Head of caudate nucleus (tissue), 42 donors: ENCODE measurements around the gene SNTB2.

Source experiments
- DNase-seq, 42 donors: peaks; one replicate each; pipeline versions ENCODE4 v3.0.0 to v3.0.0-alpha.2; 2020 to 2021; ENCODE audit warnings: mixed read lengths in 7 of 42
- intact Hi-C: fragments of 100-400 bp; cut with DNase I; formaldehyde crosslinking; loops from one replicate; pipeline ENCODE4 v1.15.0; 2022

The SNTB2 gene

DNA sequence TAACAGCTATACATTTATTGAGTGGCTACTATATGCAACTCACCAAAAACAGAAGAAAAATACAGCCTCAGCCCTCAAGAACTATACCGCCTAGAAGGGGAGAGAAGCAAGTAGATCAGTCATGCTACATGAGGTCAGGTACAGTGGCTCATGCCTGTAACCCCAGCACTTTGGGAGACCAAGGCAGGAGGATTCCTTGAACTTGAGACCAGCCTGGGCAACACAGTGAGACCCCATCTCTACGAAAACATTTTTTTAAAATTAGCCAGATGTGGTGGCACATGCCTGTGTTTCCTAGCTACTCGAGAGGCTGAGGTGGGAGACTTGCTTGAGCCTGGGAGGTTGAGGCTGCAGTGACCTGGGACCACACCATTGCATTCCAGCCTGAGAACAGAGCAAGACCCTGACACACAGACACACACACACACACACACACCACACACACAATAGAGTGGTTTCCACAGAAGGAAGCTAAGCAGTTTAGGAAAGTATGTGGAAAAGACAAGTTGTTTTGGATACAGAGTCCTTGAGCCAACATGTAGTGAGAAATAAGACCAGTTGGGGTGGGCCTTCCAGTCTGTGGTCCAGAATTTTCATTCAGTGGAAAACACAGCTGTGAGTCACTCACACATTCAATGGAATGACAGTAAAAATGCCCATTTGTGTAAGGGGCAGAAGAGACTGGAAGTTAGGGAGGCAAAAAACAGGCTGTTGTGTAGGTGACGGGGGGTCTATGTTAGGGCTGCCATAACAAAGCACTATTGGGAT, 10.7 kb upstream of the SNTB2 start:
- no peak for DNase-seq

DNA sequence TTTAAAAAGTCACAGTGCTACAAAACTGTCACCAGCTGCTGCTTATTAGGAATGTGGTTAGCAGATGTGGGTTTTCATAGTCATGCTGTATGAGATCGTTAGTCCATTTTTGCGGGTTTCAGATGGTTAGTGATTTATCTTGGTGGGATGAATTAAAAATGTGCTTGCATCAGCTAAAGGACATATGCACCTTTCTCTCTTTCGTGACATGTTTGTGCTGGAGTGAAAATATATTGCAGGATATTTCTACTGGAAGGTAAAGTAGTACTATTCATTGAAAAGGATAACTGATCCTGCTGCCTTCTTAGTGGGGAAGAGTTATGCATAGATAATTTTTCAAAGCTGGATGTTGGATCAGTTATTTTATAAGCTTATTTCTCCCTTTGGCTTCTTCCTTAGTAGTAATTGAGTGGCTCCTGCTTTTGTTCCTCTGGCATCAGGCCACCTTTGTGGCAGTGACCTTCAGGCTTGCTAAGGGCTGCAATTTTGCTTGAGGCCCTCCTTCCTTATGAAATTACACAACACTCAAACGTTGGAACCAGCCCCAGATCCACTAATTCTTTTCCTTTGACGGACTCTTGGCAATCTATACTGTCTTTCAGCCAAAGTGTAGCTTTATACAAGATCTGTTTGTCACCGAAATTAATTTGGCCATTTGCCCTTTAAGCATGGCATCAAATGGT, 7.5 kb upstream of the SNTB2 start:
- intact Hi-C loops: no loop called here
- DNase-seq: peak in 8 of 42 donors; percentile 5 to 63 (median 26)

More for the DNA sequence above, 10.7 kb upstream of the SNTB2 start:
- intact Hi-C loops: no loop called here

DNA sequence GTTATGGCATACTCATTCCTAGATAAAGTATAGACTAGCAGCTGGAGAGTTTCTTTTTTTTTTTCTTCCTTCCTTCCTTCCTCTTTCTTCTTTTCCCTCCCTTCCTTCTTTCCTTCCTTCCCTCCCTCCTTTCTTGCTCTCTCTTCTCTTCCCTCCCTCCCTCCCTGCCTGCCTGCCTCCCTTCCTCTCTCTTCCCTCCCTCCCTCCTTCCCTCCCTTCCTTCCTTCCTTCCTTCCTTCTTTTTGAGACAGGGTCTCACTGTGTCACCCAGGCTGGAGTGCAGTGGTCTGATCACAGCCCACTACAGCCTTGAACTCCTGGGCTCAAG, 7.0 kb upstream of the SNTB2 start:
- intact Hi-C loops: no loop called here
- DNase-seq: no peak

DNA sequence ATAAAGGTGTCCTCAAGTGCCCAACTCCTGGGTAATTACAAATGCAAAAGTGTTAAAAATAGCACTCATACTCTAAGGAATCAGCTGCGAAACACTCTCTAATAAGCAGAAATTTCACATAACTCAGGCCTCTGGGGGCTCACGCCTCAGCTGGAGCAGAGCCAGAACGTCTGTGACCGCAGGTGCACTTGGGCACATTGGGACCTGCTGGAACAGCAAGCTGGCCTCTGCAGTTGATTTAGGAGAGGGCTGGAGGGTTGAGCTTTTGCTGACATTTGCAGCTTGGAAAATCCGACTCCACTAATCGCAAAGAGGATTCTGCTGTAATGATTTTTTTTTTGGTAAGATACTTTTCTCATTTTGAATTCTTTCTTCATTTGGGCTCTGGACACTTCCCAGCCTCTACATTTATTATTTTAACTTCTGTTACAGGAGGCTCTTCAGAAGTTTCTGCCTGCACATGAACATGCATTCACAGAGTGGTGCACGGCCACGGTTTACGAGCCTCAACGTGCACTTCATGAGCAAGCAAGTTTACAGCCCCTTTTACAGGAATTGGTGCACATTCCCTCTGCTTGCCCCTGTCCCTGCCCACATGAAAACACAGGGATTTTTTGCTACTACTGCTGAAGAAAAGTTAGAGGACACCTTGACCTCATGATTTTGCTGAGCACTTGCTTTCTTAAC, 4.1 kb upstream of the SNTB2 start:
- DNase-seq: peak in 1 of 42 donors; percentile 16
- intact Hi-C loops: no loop called here

DNA sequence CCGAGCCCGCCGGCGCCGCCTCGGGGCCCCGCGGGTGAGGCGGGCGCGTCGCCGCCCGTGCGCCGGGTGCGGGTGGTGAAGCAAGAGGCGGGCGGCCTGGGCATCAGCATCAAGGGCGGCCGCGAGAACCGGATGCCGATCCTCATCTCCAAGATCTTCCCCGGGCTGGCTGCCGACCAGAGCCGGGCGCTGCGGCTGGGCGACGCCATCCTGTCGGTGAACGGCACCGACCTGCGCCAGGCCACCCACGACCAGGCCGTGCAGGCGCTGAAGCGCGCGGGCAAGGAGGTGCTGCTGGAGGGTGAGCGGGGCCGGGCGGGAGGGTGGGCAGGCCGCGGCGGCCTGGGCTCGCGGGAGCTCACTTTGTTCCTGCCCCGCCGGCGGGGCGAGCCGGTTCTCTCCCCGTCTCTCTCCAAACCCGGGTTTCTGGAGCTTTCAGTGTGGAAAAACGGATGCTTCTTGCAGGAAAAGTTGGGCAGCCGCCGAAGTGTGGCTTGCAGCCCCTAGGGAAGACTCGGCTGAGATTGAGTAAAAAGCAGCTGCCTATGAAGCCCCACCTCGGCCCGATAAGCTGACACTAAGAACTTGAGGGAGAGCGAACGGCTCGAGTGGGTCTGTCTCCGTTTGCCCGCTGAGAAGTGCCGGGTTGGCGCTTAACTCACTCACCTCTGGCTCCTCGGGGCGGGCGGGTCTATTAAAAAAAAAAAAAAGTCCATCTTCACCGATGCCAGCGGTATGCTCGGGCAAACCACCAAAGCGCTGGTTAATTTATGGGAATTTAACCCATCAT, 677 bp downstream of the SNTB2 start:
- intact Hi-C loops: no loop called here
- peak in 41 of 42 donors; percentile 18 to 80 (median 54) for DNase-seq

DNA sequence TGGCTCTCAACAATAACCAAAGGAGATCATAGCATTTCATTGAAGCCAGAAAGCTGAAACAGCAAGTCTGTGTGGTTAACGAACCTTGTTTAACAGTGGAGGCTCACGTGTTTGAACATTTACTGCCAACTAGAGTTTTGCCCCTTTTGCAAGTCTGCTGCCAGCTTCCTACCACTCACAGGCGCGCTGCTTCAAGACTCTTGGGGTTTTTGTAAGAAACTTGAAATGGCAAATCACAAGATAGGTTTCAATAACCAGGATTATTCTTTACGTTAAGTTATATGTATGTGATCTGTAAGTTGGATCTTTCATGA, 1.2 kb downstream of the SNTB2 start:
- peak in 27 of 42 donors; percentile 9 to 73 (median 42) for DNase-seq
- intact Hi-C loops: no loop called here

DNA sequence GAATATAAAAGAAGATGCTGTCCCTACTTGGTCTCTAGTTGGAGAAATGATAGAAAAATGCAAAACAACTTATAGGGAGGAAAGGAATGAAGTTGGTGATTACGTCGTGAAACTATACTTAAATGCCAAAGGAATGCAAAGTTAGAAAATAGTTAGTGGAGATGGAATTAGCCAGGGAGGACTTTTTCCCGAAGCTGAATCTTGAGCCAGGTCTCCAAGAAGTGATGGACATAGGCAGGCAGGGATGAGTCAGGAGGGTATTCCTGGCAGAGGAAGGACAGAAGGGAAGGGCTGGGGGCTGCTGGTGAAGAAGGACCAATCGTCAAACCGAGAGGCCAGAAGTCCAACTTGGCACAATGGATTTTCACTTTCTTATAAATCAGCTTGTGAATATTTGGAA, 1.8 kb downstream of the SNTB2 start:
- intact Hi-C loops: no loop called here

DNA sequence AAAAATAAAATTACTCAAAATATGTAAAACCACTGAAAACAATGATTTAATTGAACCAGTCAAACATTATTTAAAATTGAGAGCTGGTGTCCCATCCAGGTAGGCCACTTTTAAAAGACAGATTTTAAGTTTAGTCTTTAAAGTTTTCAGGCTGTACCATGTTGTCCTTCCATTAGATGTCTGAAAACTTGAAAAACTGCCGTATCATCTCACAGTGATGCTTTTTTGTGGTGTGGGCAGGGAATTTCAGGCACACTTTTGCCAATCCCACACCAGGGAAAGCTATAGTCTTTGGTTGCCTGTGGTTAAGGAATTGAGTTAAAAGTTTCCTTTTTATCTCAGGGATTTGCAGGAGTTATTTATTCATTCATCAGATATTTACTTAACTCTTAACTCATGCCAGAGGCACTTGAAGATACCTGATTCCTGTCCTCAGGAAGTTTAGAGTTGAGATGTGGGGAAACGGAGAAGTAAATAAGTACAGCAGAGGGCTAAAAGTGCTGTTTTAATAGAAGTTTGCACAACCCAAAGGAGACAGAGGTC, 3.2 kb downstream of the SNTB2 start:
- no peak for DNase-seq
- intact Hi-C loops: no loop called here

More for the DNA sequence above, 1.8 kb downstream of the SNTB2 start:
- no peak for DNase-seq

DNA sequence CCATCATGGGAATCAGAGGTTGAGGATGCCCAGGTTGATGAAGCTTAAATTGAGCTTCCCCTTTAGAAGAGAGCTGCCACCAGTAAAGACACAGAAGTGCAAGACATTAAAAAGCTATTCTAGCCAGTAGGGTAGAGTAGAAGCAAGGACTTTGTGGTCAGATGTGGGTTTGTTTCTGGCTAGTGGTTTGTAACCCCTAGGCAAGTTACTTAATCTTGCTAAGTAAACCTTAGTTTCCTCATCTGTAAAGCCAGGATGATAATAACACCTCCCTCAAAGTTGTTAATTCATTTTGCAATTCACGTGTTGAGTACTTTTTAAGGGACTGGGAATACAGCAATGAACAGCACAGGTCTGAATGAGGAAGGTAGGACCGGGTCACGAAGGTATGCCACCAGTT, 3.6 kb downstream of the SNTB2 start:
- intact Hi-C loops: no loop called here
- DNase-seq: no peak

DNA sequence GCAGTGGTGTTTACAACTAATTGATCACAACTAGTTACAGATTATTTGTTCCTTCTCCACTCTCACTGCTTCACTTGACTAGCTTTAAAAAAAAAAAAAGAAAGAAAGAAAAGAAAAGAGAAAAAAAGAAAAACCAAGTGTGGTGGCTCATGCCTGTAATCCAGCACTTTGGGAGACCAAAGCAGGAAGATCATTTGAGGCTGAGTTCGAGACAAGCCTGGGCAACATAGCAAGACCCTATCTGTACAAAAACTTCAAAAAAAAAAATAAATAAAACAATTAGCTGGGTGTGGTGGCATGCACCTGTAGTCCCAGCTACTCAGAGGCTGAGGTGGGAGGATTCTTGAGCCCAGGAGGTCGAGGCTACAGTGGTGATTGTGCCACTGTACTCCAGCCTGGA, 4.2 kb downstream of the SNTB2 start:
- DNase-seq: no peak
- intact Hi-C loops: no loop called here

DNA sequence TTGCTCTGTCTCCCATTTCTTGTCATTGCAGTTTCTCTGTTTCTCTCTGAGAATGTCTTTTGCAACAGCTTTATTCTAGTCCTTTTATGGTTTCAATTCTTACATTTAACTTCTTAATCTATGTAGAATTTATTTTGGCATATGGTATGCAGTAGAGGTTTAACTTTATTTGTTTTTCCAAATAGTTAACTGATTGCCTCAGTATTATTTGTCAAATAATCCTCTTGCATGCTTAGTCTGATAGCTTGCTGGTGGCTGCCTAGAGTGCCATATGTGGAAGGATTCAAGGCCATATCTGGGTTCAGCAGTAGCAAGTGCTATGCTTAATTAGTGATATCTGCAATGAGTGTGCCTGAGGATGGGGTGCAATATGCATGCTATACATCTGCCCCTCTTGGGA, 6.9 kb downstream of the SNTB2 start:
- intact Hi-C loops: no loop called here
- no peak for DNase-seq

DNA sequence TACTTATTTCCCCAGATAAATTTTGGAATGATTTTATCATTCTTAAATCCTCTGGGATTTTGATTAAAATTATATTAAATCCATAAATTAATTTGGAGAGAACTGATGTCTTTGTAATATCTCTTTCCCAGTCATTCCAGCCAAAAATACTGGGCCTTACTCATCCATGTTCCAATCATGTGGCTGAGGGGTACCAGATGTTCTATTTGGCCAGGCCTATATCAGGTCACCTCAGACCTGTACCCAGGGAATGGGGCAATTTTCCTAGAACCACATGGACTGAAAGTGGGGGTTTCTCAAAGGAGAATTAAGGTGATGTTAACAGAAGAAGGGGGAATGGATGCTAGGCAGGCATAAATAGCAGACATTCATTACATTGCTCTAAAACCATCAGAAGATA, 7.5 kb downstream of the SNTB2 start:
- intact Hi-C loops: no loop called here

DNA sequence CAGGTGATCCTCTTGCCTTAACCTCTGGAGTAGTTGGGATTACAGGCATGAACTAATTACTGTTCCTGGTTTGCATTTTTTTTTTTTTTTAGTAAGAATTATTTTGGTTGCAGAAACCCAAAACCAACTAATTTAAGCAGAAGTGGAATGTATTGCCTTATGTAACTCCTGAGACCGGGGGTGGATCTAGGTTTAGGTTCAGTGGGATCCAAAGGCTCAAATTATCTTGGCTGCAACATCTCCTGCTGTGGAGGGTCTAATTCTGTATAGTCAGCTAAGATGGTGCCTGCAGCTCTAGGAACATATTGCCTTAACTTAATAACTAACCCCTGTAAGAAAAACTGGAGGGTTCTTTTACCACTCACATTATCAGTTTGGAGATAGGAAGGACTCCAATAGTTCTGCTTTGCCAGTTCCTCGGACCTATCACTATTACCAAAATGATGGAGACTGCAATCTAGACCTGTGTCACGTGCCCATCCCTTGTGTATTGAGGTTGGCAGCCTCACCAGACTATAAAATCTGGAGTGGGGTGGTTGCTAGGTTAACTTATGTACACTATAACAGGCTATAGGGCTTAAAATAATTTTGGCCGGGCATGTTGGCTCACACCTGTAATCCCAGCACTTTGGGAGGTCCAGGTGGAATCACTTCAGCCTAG, 8.5 kb downstream of the SNTB2 start:
- peak in 11 of 42 donors; percentile 16 to 71 (median 35) for DNase-seq
- intact Hi-C loops: no loop called here

More for the DNA sequence above, 7.5 kb downstream of the SNTB2 start:
- no peak for DNase-seq

DNA sequence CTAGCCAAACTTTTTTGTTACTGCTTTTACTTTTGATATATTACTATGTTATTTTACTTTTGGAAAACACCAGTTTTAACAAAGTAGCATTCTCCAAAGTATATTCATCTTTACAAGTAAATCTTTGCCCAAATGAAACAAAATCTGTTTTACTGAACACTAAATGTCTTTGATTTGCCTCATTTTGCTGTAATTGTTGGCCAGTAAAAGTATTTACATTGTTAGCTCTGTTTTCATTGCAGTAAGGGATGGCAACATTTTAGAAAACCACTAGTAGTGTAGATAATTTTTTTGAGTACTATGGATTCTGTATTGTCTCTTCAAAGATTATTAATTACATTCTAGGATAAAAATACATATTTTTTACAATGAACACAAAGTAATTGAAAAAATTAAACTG, 10.6 kb downstream of the SNTB2 start:
- DNase-seq: no peak
- intact Hi-C loops: no loop called here

DNA sequence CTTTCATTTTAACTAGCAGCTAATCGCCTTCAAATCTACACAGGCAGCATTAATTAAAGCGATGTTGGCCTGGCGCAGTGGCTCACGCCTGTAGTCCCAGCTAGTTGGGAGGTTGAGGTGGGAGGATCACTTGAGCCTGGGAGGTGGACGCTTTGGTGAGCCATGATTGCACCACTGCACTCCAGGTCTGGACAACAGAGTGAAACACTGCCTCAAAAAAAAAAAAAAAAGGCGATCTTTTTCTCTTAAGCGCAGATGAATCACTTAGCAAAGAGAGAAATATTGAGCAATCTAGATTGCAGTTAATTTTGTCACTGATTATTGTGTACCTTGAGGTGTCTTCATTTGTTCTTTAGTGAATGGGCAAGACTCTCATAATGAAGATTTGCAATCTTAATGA, 12.4 kb downstream of the SNTB2 start:
- intact Hi-C loops: no loop called here
- no peak for DNase-seq

DNA sequence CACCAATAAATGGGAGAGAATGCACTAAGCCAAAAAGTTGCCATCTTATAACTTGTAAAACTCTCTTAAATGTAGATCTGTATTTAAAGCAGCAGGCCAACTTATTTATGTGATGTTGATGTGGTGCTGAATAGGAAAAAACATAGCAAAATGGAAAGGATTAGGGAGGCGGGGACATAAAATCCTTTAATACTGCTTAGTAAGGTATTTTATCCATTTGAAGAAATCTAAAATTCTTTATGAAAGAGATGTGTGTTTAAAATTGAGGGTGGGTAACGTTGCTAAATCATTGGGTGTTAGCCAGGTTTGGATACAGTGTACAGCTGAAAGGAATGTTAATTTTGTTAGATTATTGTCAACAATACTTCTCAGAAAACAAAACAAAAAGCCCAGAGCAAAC, 14.3 kb downstream of the SNTB2 start:
- intact Hi-C loops: no loop called here

DNA sequence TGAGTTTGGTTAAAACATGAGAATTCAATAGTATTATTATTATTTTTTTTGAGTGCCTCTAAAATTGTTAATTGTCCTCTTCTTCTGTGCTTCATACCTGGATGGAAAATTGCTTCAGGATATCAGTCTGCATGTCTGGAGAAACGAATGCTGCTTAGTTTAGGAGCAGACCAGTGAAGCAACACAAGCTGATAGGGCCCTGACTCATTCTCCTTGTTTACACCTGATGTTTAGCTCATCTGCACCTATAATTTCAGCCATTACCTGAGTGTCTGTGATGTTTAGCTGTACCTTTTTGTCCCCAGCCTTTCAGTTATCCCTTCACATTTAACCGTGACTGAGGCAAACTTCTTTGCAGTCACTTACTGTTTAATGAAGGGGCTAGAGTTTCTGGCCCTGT, 14.8 kb downstream of the SNTB2 start:
- DNase-seq: no peak
- intact Hi-C loops: no loop called here

More for the DNA sequence above, 14.3 kb downstream of the SNTB2 start:
- DNase-seq: no peak

DNA sequence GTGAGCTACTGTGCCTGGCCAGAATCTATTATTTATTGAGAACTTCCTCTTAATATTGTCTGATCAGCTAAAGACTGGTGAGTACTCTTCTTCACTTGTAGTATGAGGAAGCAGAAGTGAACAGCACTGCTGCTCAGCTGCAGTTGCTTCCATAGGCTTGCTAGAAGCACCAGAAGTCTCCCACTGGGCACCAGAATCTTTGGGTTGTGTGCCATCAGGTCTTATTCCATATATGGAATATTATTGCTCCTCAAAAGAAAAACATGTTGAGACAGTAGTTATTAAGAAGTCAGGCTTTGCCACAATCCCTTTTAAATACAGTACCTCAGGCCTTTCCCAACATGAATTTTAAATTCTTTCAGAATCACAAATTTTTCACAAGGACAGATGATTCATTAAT, 17.2 kb downstream of the SNTB2 start:
- intact Hi-C loops: no loop called here
- DNase-seq: no peak

DNA sequence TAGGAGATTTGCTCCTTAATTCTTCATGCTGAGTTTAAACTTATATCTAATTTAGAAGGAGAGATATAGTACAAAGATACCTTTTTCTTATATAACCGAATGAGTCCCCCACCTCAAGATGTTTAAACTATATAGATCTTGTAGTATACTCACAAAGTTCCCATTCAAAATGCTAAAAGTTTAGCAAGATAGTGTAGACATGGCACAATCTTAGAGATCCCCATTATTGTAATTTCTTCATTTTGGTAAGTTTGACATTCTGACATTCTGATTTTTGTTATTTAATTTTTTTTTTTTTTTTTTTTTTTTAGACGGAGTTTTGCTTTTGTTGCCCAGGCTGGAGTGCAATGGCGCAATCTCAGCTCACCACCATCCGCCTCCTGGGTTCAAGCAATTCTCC, 22.8 kb downstream of the SNTB2 start:
- intact Hi-C loops: no loop called here
- no peak for DNase-seq
